ENCODE measurements around the gene KLF9.
A peak's percentile ranks its signal among the peaks of the same experiment; 100 is the strongest.

Gene KLF9

GRCh38 chr9:70413799-70414775 lies at the start of gene KLF9:
TSS of gene KLF9 (minus strand) at chr9:70414657. CDS start at chr9:70413363, 1,294 bp downstream.
- peak; percentile 89 to 92 for DNase-seq

- no peak for DNase-seq
These were observed 49.4 kb upstream of the KLF9 start for GRCh38 chr9:70463877-70464276.

- no peak for DNase-seq
These were observed 47.8 kb upstream of the KLF9 start for GRCh38 chr9:70462300-70462699.

DNA sequence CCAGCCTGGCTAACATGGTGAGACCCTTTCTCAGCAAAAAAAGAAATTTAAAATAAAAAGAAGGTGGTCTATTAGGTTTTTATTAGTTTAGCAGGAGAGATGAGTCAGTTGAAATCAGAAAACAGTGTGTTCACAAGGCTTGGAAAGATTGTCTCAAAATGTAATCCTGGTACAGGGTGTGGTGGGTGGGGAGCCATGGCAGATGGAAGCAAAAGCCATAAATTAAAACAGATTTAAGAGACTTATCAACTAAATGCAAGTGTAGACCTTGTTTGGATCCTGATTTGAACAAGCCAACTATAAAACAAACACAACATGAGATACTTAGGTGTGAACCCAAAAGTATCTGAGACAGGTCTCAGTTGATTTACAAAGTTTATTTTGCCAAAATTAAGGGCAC lies 42.8 kb upstream of the KLF9 start:
- no peak for DNase-seq

DNA sequence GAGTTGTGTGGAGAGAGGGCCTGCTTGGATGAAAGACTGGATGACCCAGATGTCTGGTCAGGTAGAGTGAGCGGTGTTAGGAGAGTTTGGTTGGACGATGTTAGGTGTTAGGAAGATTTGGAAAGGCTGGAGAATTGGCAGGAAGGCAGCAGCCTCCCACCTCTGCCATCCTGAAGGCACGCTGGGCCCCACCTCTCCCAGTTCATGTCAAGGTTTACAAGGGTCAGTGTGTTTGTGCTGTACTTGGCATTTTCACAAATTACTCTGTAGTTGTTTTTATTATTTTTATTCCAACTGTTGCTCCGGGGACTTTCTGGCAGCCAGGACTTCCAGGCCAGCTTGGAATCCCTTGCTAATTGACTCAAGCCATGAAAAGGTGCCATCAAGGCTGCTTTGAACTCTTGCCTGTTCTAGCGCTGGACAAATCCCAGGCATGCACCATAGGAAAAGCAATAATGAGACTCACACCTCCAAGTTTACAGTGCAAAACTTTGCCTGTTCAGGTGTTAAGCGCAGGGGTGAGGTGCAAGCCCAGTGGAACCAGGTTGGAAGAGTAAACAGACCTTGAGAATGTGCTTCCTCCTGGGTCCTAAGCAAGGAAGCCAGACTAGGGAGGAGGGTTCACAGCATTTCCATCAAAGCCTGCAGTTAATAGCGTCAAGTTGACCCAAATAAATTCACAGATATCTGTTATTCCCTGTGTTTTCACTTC lies 41.7 kb upstream of the KLF9 start:
- DNase-seq, result no peak

- no peak for DNase-seq
These were observed 37.9 kb upstream of the KLF9 start for GRCh38 chr9:70452365-70452764.

GRCh38 chr9:70451765-70452164 lies 37.3 kb upstream of the KLF9 start:
- DNase-seq, result no peak

GRCh38 chr9:70450738-70451137 lies 36.3 kb upstream of the KLF9 start:
- no peak for DNase-seq

DNA sequence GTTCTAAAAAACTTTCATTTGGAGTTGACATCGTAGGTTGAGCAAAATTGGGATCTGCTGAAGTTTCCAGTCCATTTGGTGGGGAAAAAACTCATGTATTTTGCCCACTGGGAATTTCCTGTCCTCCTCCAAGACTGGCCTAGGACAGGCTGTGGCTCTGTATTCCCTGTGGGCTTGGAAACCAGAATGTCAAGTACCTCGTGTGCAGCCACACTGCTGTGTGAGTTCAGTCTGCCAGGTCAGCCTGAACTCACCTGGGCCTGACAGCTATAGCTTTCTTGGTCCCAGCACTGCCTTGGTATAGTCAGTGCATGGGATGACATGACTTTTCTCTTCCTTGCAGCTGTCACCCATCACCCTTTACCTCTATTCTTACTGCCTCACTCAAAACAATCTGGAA lies 35.0 kb upstream of the KLF9 start:
- DNase-seq, result no peak

DNA sequence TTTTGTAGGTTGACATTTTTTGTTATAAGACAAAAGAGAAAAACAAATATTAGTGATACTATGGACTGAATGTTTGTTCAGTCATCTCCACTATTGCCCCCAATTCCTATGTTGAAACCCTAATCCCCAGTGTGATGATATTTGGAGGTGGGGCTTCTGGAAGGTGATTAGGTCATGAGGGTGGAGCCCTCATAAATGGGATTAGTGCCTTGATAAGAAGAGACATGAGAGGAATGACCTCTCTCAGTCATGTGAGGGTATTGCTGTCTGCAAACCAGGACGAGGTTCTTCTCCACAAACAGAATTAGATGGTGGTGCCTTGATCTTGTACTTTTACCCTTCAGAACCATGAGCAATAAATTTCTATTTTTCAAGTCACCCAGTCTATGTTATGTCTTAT lies 34.5 kb upstream of the KLF9 start:
- DNase-seq, result no peak

DNA sequence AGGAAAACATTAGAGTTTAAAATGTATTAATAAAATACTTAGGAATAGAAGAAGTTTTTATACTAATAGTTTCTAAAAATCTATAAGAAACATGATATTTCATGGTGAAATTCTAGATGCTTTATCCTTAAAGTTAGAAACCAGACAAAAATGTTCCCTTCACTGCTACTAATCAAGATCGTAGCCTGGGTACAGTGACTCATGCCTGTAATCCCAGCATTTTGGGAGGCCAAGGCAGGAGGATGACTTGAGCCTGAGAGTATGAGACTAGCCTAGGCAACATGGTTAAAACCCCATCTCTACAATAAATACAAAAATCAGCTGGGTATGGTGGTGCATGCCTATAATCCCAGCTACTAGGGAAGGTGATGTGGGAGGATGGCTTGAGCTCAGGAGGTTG lies 30.4 kb upstream of the KLF9 start:
- no peak for DNase-seq

- DNase-seq, result no peak
These were observed 27.9 kb upstream of the KLF9 start for GRCh38 chr9:70442328-70442848.

GRCh38 chr9:70441622-70442021 lies 27.2 kb upstream of the KLF9 start:
- DNase-seq, result no peak

DNA sequence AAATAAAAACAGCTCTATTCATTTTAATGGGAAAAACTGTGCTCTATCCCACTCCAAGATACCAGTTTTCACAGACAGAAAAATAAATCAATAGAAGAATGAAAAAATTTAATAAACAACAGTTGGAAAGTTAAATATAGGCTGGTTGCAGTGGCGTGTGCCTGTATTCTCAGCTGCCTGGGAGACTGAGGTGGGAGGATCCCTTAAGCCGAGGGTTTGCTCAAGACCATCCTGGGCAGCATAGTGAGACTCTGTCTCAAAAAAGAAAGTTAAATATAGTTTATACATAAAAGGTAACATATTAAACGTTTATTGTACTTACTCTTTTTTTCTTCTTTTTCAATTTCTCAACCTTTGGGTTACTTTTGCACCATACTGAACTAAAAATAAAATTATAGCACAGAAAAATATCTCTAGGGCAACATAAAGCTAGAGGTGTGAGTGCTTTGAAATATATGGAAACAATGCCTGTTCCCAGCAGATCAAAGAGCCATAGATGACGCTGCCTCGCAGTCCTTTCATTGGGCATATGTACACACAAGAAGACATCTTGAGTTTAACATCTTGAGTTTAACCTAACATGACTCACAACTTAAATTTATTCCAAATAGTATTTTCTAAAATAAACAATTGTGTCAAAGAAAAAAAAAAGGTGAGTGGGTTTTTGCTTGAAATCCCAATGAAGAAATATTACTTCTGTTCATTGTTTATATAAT lies 25.7 kb upstream of the KLF9 start:
- DNase-seq, result no peak

DNA sequence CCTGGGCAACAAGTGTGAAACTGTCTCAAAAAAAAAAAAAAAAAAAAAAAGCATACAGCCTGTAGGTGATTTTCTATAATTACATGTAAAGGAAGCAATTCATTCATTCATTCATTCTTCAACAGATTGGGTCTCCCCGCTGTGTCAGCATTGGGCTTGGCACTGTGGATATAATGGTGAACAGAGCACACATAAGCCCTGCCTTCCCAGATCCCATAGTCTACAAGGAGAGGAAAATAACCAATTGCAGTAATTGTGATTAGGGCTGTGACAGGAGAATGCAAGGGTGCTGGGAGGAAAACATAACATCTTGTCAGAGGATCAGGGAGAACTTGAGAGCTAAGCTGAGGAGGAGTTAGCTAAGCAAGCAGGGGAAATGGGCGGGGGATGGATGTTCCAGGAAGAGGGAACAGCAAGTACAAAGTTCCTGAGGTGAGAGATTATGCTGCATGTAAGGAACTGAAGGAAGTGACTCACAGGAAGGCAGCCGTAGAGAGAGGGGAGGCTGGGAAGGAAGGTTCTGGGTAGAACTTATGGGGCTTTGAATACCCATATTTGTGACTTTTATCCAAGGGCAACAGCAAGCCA lies 24.0 kb upstream of the KLF9 start:
- peak; percentile 15 to 25 for DNase-seq

- peak in 1 of 2 donors; percentile 25 for DNase-seq
These were observed 21.5 kb upstream of the KLF9 start for GRCh38 chr9:70435948-70436347.

DNA sequence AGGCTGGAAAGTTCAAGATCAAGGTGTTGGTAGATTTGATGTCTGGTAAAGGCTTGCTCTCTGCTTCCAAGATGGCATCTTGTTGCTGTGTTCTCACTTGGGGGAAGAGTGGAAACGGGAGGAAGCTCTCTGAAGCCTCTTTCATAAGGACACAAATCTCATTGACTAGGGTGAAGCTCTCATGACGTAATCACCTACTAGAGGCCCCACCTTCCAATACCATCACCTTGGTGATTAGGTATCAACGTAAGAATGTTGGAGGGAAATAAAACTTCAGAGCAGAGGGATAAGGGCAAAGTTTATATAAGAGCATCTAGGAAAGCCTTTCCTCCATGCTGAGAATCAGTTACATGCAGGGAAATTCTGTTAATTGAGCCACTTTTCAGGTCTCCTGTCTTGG lies 15.4 kb upstream of the KLF9 start:
- no peak for DNase-seq

- DNase-seq, result no peak
These were observed 14.3 kb upstream of the KLF9 start for GRCh38 chr9:70428781-70429180.

DNA sequence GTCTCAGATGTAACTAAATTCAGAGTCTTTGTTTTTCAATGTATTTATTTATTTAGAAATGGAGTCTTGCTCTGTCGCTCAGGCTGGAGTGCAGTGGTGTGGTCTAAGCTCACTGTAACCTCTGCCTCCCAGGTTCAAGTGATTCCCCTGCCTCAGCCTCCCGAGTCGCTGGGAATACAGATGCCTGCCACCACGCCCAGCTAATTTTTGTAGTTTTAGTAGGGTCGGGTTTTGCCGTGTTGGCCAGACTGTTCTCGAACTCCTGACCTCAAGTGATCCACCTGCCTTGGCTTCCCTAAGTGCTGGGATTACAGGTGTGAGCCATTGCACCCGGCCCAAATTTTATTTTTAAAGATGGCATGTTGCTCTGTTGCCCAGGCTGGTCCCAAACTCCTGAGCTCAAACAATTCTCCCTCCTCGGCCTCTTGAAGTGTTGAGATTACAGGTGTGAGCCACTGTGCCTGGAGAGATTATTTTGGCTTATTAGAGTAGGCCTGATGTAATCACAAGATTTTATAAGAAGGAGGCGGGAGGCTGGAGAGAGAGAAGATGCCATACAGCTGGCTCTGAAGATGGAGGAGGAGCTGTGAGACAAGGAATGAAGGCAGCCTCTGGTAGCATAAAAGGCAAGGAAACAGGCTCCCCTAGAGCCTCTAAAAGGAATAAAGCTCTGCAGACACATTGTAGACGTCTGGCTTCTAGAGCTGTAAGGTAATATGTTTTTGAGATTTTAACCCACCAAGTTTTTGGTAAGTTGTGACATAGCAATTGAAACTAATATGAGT lies 12.9 kb upstream of the KLF9 start:
- no peak for DNase-seq

DNA sequence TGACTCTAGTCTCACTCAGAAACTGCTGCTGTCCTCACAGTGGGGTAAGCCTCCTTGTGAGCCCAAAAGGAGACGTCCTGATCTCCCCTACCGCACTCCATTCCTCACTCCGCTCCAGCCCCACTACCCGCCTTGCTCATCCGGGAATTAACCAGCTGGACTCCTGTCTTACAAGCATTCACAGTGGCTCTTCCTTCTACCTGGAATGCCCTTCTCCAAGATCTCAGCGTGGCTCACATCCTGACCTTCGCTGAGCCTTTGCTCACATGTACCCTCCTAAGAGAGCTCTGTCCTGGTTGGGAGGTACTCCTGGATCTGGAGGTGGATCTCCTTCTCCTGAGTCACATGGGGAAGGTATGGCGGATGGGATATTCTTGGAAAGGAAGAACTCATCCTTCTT lies 10.7 kb upstream of the KLF9 start:
- DNase-seq, result no peak

GRCh38 chr9:70422371-70423043 lies 8.1 kb upstream of the KLF9 start:
- no peak for DNase-seq

Data from inflammatory macrophage treated with lipopolysaccharide for 1 hour (primary cell).